Fibroblast of mammary gland (primary cell): Measurements from ENCODE around the gene CAB39.

Experiments used
- DNase-seq: peaks from one replicate; pipeline ENCODE4 v3.0.0-alpha.2; 2010; ENCODE audit warnings: low read depth
- H3K4me3 ChIP-seq: 2 replicates; pipeline ENCODE4 v1.5.1; 2011; ENCODE audit warnings: low read depth, mild to moderate bottlenecking, low read length, moderate library complexity; ENCODE audit not compliant: control insufficient read depth
- CTCF ChIP-seq: conservative IDR thresholded peaks from 2 replicates; pipeline ENCODE4 v1.5.1; 2011; ENCODE audit warnings: low read depth, low read length, inconsistent platforms; ENCODE audit not compliant: control insufficient read depth, insufficient read depth

The CAB39 gene

GRCh38 chr2:230712443-230713330 lies at the start of gene CAB39:
Gene CAB39, plus strand, starts transcription at chr2:230712842. Its CDS starts 47,160 bp downstream, at chr2:230760002.
- peak; percentile 79 for DNase-seq
- H3K4me3 ChIP-seq, result peak within 1 kb of the TSS; percentile 87
- no peak for TF ChIP-seq CTCF

- no peak for TF ChIP-seq CTCF
- peak; percentile 65 for DNase-seq
- H3K4me3 ChIP-seq, result no peak overlapping the region
These were observed 48.5 kb upstream of the CAB39 start for GRCh38 chr2:230664128-230664527.

GRCh38 chr2:230664844-230665243 lies 47.8 kb upstream of the CAB39 start:
- no peak for TF ChIP-seq CTCF
- no peak for DNase-seq
- no peak overlapping the region for H3K4me3 ChIP-seq

- DNase-seq, result no peak
- H3K4me3 ChIP-seq, result no peak overlapping the region
- TF ChIP-seq CTCF, result no peak
These were observed 47.4 kb upstream of the CAB39 start for GRCh38 chr2:230665263-230665691.

GRCh38 chr2:230666446-230666845 lies 46.2 kb upstream of the CAB39 start:
- DNase-seq, result no peak
- no peak overlapping the region for H3K4me3 ChIP-seq
- TF ChIP-seq CTCF, result no peak

GRCh38 chr2:230666885-230667712 lies 45.5 kb upstream of the CAB39 start:
- DNase-seq, result peak; percentile 77
- H3K4me3 ChIP-seq, result no peak overlapping the region
- TF ChIP-seq CTCF, result no peak
